HepG2 (cell line): ENCODE results near the gene TGIF1. TPM values are rescaled to one million over a fixed set of nuclear protein-coding genes. Genes with fewer than 3 reads are reported as not detected.

Source experiments
- ATF7 ChIP-seq, 2 experiments: fragments of 450-650 bp in 1 of 2; sonication (generic) in 1 of 2; formaldehyde crosslinking in 1 of 2; IDR thresholded peaks; 2 replicates each; pipeline versions ENCODE4 v1.4.0 to v1.6.1; 2016 to 2020; ENCODE audit warnings: antibody characterized with exemption in 1 of 2, mild to moderate bottlenecking in 1 of 2, missing genetic modification reagents in 1 of 2
- GABPB1 ChIP-seq: IDR thresholded peaks from 2 replicates; pipeline ENCODE4 v1.6.1; 2016; ENCODE audit warnings: mild to moderate bottlenecking, missing genetic modification reagents, moderate library complexity, missing compliant biosample characterization
- HNRNPLL ChIP-seq: fragments of 200-400 bp; formaldehyde crosslinking; IDR thresholded peaks from 2 replicates; pipeline ENCODE4 v1.6.1; 2017; ENCODE audit warnings: mild to moderate bottlenecking, low read depth, low read length; ENCODE audit not compliant: poor library complexity, severe bottlenecking
- KLF12 ChIP-seq: sonication (generic); formaldehyde crosslinking; IDR thresholded peaks from 2 replicates; pipeline ENCODE4 v1.4.0; 2020; ENCODE audit warnings: missing genetic modification reagents, borderline replicate concordance
- MBNL3 ChIP-seq: fragments of 250-450 bp; sonication (Bioruptor Pico); conservative IDR thresholded peaks from 2 replicates; pipeline ENCODE4 v1.8.0; 2022; ENCODE audit warnings: mild to moderate bottlenecking, inconsistent platforms
- RBFOX2 ChIP-seq: fragments of 200-400 bp; formaldehyde crosslinking; IDR thresholded peaks from 2 replicates; pipeline ENCODE4 v1.6.1; 2017; ENCODE audit warnings: low read depth, mild to moderate bottlenecking, low read length
- RFX5 ChIP-seq: IDR thresholded peaks from 2 replicates; pipeline ENCODE4 v1.6.1; 2011; ENCODE audit warnings: low read depth, low read length, improper control_type of control experiment
- ZFP37 ChIP-seq: sonication (generic); formaldehyde crosslinking; IDR thresholded peaks from 2 replicates; pipeline ENCODE4 v1.4.0; 2020; ENCODE audit warnings: missing genetic modification reagents, borderline replicate concordance
- ZNF670 ChIP-seq: sonication (generic); formaldehyde crosslinking; IDR thresholded peaks from 2 replicates; pipeline ENCODE4 v1.8.0; 2022; ENCODE audit warnings: mild to moderate bottlenecking, missing genetic modification reagents, borderline replicate concordance
- polyA plus RNA-seq, 8 experiments: library from polyadenylated mRNA; depleted of rRNA in 3 of 8; stranded (reverse) in 7 of 8; unstranded in 1 of 8; fragments of >200 nt; fragmentation: Illumina TruSeq in 4 of 8; extraction: Trizol in 4 of 8; gene quantifications; 2 replicates each; pipeline versions ENCODE4 v1.2.1 to v1.2.3, GENCODE V29; 2011 to 2016; ENCODE audit warnings: low read depth in 4 of 8, missing spikeins in 1 of 8, mixed read lengths in 1 of 8; ENCODE audit not compliant: insufficient read depth in 1 of 8
- total RNA-seq, 5 experiments: library from RNA; depleted of rRNA; stranded (reverse); fragments of >200 nt; fragmentation: Illumina TruSeq; extraction: Trizol; gene quantifications; 2 replicates each; pipeline ENCODE4 v1.2.3, GENCODE V29; 2016; ENCODE audit warnings: low read depth in 1 of 5
- TF ChIP-seq, protein P1 (sequence below): sonication (generic); formaldehyde crosslinking; IDR thresholded peaks from 2 replicates; pipeline ENCODE4 v1.8.1; 2023; ENCODE audit warnings: mild to moderate bottlenecking, inconsistent platforms, moderate library complexity, missing genetic modification reagents, borderline replicate concordance
- TF ChIP-seq, protein P2 (sequence below): sonication (generic); formaldehyde crosslinking; IDR thresholded peaks from 2 replicates; pipeline ENCODE4 v1.5.1; 2020; ENCODE audit warnings: missing genetic modification reagents, mild to moderate bottlenecking, borderline replicate concordance
- TF ChIP-seq, protein P3 (sequence below): sonication (generic); formaldehyde crosslinking; IDR thresholded peaks from 2 replicates; pipeline ENCODE4 v1.5.0; 2020; ENCODE audit warnings: mild to moderate bottlenecking, missing genetic modification reagents, moderate library complexity
- TF ChIP-seq, protein P4 (sequence below): IDR thresholded peaks from 2 replicates; pipeline ENCODE4 v1.6.1; 2016

Gene TGIF1
- total and polyA plus RNA-seq, 2 of the 13 experiments (the other 11 are each of a cell fraction or from before 2014, with no cell fraction given) = 50.0 to 76.1 TPM

DNA sequence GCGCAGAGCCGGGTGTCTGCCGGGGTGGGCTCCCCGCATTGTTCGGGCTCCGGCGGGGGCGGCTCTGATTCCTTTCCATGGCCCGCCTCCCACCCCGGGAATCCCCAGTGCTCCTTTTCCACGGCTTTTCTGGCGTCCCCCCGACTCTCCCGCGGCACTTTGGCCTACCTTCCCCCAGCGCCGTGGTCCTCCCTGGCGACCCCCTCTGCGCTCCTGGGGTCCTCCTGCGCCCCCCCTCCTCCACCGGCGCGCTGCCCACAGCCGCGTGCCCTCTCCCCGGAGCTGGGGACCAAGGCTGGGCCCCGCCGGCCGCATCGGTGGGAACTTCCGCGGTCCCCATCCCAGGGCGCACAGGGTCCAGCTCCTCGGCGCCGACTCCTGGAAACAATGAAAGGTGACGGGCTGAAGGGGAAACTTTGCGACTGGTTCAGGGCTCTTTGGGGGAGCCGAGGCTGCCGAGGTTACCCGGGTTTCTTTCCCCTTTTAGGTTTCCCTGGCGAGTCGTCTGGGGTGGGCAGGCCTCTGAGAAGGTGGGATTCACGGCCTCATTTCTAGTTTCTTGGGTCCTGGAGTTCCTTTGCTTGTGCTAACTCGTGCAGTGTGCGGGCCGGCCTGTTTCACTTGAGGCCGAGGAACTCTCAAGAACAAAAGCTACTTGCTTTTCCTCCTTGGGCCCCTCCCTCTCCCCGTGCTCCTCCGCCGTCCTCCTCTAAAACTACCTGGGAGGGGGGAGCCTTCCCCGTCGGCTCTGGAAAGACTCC lies 2.2 kb downstream of the TGIF1 start (continued):
- TF ChIP-seq, protein P1, sequence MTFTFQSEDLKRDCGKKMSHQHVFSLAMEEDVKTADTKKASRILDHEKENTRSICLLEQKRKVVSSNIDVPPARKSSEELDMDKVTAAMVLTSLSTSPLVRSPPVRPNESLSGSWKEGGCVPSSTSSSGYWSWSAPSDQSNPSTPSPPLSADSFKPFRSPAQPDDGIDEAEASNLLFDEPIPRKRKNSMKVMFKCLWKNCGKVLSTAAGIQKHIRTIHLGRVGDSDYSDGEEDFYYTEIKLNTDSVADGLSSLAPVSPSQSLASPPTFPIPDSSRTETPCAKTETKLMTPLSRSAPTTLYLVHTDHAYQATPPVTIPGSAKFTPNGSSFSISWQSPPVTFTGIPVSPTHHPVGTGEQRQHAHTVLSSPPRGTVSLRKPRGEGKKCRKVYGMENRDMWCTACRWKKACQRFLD (CRISPR knock-in tag) = 0 out of 2 replicates have a peak, but pooled peaks have one; percentile 1
- TF ChIP-seq, protein P2, sequence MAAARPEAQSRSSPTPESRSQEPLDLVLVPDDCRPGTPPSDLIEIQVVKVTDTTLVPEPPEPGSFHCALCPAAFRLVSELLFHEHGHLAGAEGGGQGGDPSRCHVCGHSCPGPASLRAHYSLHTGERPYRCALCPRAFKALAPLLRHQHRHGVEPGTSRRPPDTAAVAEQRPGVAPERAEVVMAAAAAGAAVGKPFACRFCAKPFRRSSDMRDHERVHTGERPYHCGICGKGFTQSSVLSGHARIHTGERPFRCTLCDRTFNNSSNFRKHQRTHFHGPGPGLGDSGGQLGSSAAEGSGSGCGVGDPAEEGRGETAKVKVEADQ (CRISPR knock-in tag) = no peak
- TF ChIP-seq RBFOX2 = peak; percentile 94
- peak; percentile 46; the same call in 1 of the 2 replicates for TF ChIP-seq GABPB1 (CRISPR knock-in tag)
- no peak for TF ChIP-seq ATF7 (IDR thresholded peaks at IDR 0.05)
- TF ChIP-seq ATF7 (CRISPR knock-in tag; IDR thresholded peaks at IDR 0.05) = 0 out of 2 replicates have a peak, but pooled peaks have one; percentile 47
- TF ChIP-seq, protein P3, sequence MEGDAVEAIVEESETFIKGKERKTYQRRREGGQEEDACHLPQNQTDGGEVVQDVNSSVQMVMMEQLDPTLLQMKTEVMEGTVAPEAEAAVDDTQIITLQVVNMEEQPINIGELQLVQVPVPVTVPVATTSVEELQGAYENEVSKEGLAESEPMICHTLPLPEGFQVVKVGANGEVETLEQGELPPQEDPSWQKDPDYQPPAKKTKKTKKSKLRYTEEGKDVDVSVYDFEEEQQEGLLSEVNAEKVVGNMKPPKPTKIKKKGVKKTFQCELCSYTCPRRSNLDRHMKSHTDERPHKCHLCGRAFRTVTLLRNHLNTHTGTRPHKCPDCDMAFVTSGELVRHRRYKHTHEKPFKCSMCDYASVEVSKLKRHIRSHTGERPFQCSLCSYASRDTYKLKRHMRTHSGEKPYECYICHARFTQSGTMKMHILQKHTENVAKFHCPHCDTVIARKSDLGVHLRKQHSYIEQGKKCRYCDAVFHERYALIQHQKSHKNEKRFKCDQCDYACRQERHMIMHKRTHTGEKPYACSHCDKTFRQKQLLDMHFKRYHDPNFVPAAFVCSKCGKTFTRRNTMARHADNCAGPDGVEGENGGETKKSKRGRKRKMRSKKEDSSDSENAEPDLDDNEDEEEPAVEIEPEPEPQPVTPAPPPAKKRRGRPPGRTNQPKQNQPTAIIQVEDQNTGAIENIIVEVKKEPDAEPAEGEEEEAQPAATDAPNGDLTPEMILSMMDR = peak; percentile 30; the same call in 1 of the 2 replicates
- no peak for TF ChIP-seq ZFP37 (CRISPR knock-in tag)
- TF ChIP-seq HNRNPLL = peak; percentile 4
- TF ChIP-seq RFX5 = no peak
- TF ChIP-seq MBNL3 (CRISPR knock-in tag) = no peak
- TF ChIP-seq, protein P4, sequence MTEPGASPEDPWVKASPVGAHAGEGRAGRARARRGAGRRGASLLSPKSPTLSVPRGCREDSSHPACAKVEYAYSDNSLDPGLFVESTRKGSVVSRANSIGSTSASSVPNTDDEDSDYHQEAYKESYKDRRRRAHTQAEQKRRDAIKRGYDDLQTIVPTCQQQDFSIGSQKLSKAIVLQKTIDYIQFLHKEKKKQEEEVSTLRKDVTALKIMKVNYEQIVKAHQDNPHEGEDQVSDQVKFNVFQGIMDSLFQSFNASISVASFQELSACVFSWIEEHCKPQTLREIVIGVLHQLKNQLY (CRISPR knock-in tag) = no peak
- TF ChIP-seq KLF12 (CRISPR knock-in tag) = no peak
- TF ChIP-seq ZNF670 (CRISPR knock-in tag) = peak; percentile 50; the same call in 1 of the 2 replicates
